Stimulated activated CD4-positive, alpha-beta T cell treated with anti-CD3 and anti-CD28 coated beads, TNF-alpha, amount 100 ng/mL, for 24 hours (primary cell): ENCODE data around the gene GLT1D1.

ENCODE experiments used
- DNase-seq, 3 experiments: peaks; one replicate each; pipeline ENCODE4 v3.0.0-alpha.2; 2020; ENCODE audit warnings: low read depth in 3 of 3

Gene GLT1D1

GRCh38 chr12:128856035-128856790, 2.9 kb downstream of the GLT1D1 start:
- no peak for DNase-seq

- no peak for DNase-seq
Measured at GRCh38 chr12:128856791-128857078, 3.5 kb downstream of the GLT1D1 start.

- DNase-seq: no peak
Measured at GRCh38 chr12:128857133-128857763, 4.0 kb downstream of the GLT1D1 start.

GRCh38 chr12:128859311-128859710, 6.0 kb downstream of the GLT1D1 start:
- DNase-seq: no peak

- no peak for DNase-seq
Measured at GRCh38 chr12:128861226-128862016, 8.1 kb downstream of the GLT1D1 start.

- no peak for DNase-seq
Measured at GRCh38 chr12:128863957-128864356, 10.7 kb downstream of the GLT1D1 start.

- DNase-seq: no peak
Measured at GRCh38 chr12:128864516-128865186, 11.4 kb downstream of the GLT1D1 start.

- DNase-seq: no peak
Measured at GRCh38 chr12:128867466-128867865, 14.2 kb downstream of the GLT1D1 start.

GRCh38 chr12:128871516-128871892, 18.2 kb downstream of the GLT1D1 start:
- DNase-seq: no peak

- DNase-seq: no peak
Measured at GRCh38 chr12:128872303-128872702, 19.0 kb downstream of the GLT1D1 start.

GRCh38 chr12:128876559-128876958, 23.3 kb downstream of the GLT1D1 start:
- DNase-seq: no peak

GRCh38 chr12:128879898-128880764, 26.9 kb downstream of the GLT1D1 start:
- no peak for DNase-seq

- DNase-seq: no peak
Measured at GRCh38 chr12:128891856-128892255, 38.6 kb downstream of the GLT1D1 start.

- no peak for DNase-seq
Measured at GRCh38 chr12:128903236-128903635, 50.0 kb downstream of the GLT1D1 start.

- DNase-seq: no peak
Measured at GRCh38 chr12:128905003-128905544, 51.8 kb downstream of the GLT1D1 start.

- DNase-seq: no peak
Measured at GRCh38 chr12:128906485-128907137, 53.3 kb downstream of the GLT1D1 start.

GRCh38 chr12:128908254-128908653, 55.0 kb downstream of the GLT1D1 start:
- DNase-seq: no peak

- no peak for DNase-seq
Measured at GRCh38 chr12:128909653-128910052, 56.4 kb downstream of the GLT1D1 start.

- DNase-seq: no peak
Measured at GRCh38 chr12:128910629-128911028, 57.4 kb downstream of the GLT1D1 start.

GRCh38 chr12:128911861-128912260, 58.6 kb downstream of the GLT1D1 start:
- DNase-seq: no peak
